Hippocampal formation (tissue), 2 donors: ENCODE data around the gene CACNA2D2.

Experiments used
- DNase-seq, 2 donors: peaks; one replicate each; lab custom pipeline; 2025; lab: John Stamatoyannopoulos, UW

CACNA2D2 gene

GRCh38 chr3:50502225-50502583, 1.2 kb downstream of the CACNA2D2 start:
- no peak for DNase-seq

- DNase-seq: no peak
These were observed 7.6 kb downstream of the CACNA2D2 start for GRCh38 chr3:50495609-50496423.

- no peak for DNase-seq
These were observed 9.3 kb downstream of the CACNA2D2 start for GRCh38 chr3:50494126-50494525.

DNA sequence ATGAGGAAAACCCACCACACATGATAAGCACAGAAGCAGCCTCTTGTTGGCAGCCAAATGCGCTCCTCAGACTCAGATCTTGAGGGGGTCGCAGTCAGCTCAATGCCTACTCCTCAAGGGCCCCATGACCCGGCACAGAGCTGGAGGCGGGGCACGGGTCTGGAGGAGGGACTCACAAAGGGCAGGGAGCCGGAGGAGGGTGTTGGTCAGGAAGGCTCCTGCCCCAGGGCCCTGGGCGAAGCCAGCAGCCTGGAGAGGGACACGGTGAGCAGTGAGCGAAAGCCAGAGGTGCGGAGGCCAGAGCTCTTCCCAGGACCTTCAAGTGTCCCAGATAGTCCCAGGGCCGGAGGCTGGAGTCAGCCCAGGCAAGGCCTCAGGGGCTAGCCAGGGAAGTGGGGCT, 9.8 kb downstream of the CACNA2D2 start:
- DNase-seq: no peak

- DNase-seq: no peak
These were observed 10.3 kb downstream of the CACNA2D2 start for GRCh38 chr3:50493086-50493485.

GRCh38 chr3:50491023-50491422, 12.4 kb downstream of the CACNA2D2 start:
- DNase-seq: no peak

- DNase-seq: no peak
These were observed 13.0 kb downstream of the CACNA2D2 start for GRCh38 chr3:50490424-50490823.

DNA sequence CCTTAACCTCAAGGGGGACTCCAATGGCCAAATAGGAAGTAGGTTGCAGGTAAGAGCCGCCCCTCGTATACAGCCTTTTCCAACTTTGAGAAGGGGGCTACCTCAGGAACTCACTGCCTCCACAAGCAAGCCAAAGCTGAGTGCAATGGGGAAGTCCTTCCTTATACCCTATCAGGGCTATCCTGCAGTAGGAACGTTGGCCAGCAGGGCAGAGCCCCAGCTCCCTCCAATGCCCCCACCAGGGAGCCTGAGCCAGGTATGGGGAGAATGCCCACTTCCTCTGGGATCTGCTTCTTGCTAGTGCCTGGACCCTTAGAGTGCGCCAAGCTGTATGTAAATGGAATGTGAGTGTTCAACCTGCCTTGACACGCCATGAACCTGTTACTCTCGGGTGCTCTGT, 16.3 kb downstream of the CACNA2D2 start:
- DNase-seq: no peak

GRCh38 chr3:50486219-50486888, 17.1 kb downstream of the CACNA2D2 start:
- no peak for DNase-seq

GRCh38 chr3:50484722-50485121, 18.7 kb downstream of the CACNA2D2 start:
- no peak for DNase-seq

DNA sequence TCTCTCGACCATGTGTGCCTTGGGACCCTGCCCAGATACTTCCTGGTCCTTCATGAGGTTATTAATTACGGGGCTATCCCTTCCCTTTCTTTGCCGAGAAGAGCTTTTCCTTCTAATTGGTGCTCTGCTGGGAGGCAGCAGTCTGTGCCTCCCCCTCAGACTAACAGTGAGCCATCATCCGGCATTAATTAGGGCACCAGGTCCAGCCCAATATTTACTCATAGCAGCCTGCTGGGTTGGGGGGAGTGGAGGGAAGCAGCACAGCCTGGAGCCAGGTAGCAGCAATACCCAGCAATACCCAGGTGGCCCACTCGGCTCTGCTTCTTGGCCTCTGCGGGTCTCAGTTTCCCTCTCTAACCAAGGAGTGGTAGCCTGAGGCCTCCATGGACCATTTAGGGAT, 20.1 kb downstream of the CACNA2D2 start:
- DNase-seq: no peak

DNA sequence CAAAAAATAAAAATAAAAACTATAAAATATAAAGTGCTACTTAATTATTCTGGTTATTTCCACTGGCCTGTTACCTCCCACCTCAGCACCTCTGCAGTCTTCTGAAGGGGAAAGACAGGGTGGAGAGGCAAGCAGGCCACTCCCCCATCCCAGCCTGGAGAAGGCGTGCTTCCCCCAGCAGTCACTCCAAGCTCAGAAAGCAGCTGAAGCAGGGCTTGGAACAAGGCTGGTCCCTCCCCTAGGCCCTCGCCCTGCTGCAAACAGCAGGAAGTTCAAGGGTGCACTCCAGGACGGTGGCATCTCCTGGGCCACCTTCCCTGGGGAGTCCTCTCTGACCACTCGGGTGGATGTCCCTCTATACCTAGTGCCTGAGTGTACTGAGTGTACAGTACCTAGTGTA, 21.4 kb downstream of the CACNA2D2 start:
- DNase-seq: no peak

- DNase-seq: no peak
These were observed 23.0 kb downstream of the CACNA2D2 start for GRCh38 chr3:50480471-50480870.

DNA sequence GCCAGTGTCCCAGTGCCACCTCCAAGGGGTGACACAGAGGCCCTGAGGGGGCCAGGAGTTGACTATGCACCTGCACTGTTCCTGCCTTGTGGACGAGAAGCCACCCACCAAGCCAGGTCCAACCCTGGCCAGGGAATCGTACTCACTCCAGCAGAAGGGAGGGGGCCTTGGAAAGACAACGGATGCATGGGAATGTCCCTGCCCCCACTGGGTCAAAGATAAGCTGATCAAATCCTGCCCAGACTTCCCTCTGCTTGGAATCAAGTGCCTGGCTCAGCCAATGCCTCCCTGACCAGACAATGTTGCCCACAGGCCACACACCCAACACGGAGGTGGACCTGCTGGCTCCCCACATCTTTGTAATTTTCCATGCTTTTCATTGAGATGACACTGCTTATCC, 23.9 kb downstream of the CACNA2D2 start:
- DNase-seq: no peak

DNA sequence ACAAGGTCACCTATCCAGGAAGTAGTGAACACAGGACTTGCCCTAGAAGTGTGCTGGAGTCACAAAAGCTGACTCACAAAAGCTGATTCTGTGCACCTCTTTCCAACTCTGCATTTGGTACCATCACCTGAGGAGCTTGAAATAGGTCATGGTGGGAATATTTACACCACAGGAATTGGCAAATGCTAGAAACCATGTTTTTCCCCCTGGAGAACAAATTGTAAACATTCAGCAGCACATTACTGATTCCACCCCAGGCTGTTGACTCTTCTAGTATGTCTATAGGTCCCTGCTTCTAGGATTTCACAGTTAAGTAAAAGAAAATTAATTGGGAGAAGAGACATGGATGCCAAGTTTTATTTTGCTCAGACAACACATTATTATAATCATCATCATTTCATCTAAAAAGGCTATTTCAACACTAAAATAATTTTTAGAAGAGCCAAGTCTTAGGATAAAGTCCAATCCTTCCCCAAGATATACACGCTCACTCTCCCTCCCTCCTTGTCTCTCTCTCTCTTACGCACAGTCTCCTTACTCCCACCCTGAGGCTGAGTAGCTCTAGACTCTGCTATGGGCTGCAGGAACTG, 24.7 kb downstream of the CACNA2D2 start:
- no peak for DNase-seq

- no peak for DNase-seq
These were observed 25.4 kb downstream of the CACNA2D2 start for GRCh38 chr3:50478051-50478450.

GRCh38 chr3:50475348-50475747, 28.1 kb downstream of the CACNA2D2 start:
- no peak for DNase-seq

DNA sequence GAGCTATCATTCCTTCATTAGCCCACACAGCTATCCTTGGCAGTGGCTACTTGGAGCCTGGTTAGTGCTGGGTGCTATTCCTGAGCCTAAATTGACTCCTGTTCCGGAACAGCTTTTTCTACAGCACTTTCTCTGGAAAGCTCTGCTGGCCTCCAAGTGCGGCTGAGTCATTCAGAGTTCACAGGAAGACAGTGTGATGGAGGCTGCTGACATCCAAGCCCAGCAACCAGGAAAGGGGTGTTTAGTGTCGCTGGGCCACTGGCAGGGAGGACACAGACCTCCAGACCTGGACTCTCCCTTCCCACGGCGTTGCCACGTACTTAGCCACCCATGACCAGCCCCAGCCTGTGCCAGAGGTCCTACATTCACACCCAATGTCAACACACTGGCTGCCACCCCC, 28.7 kb downstream of the CACNA2D2 start:
- no peak for DNase-seq

- peak in 1 of 2 donors; percentile 22 for DNase-seq
These were observed 29.7 kb downstream of the CACNA2D2 start for GRCh38 chr3:50473768-50474167.

GRCh38 chr3:50472958-50473357, 30.5 kb downstream of the CACNA2D2 start:
- DNase-seq: no peak

DNA sequence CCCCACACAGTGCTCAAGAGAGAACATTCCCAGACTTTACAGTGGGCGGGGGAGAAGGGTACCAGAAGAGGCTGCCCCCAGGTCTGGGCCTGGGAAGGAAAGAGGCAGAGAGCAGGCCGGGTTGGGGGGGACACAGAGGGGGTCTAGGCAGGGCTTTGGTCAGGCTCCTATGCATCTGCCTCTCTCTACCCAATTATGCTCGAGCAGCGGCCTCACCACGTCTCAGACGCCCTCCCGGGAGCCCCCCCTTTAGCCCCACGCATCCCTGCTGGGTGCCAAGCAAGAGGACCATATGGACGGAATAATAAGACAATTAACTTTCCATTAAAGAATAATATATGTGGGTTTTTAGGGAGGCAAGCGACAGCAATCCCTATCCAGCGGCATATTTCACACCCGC, 32.8 kb downstream of the CACNA2D2 start:
- DNase-seq: no peak

GRCh38 chr3:50467919-50468318, 35.5 kb downstream of the CACNA2D2 start:
- no peak for DNase-seq

GRCh38 chr3:50466177-50466576, 37.3 kb downstream of the CACNA2D2 start:
- no peak for DNase-seq
